Neural crest cell (in vitro differentiated cells): Measurements from ENCODE around the gene CPN2. TPM values are rescaled to one million over a fixed set of nuclear protein-coding genes. Genes with fewer than 3 reads are reported as not detected.

Experiments
- DNase-seq: peaks from one replicate; pipeline ENCODE4 v3.0.0; 2021; ENCODE audit warnings: low read depth, mixed read lengths, low spot score
- H3K27ac Mint-ChIP-seq: one replicate; pipeline ENCODE4 v1.8.0; 2021; ENCODE audit warnings: mild to moderate bottlenecking, mixed read lengths; ENCODE audit not compliant: unreplicated experiment
- H3K27me3 Mint-ChIP-seq: 2 replicates; pipeline ENCODE4 v1.8.0; 2021; ENCODE audit warnings: low read depth, mild to moderate bottlenecking, mixed read lengths
- H3K36me3 Mint-ChIP-seq: 2 replicates; pipeline ENCODE4 v1.8.0; 2021; ENCODE audit warnings: low read depth, mild to moderate bottlenecking, mixed read lengths
- H3K4me1 Mint-ChIP-seq: 2 replicates; pipeline ENCODE4 v1.8.0; 2021; ENCODE audit warnings: mixed read lengths
- H3K4me3 Mint-ChIP-seq: one replicate; pipeline ENCODE4 v1.8.0; 2021; ENCODE audit warnings: mild to moderate bottlenecking, mixed read lengths
- H3K9me3 Mint-ChIP-seq: 2 replicates; pipeline ENCODE4 v1.8.0; 2021; ENCODE audit warnings: mixed read lengths
- total RNA-seq: library from RNA; stranded (reverse); gene quantifications from 2 replicates; pipeline ENCODE4 v1.2.1, GENCODE V29; 2021
- TF ChIP-seq, protein P1 (sequence below): fragments of 200-600 bp; sonication (generic); conservative IDR thresholded peaks from 2 replicates; pipeline ENCODE4 v1.5.0; 2021; ENCODE audit warnings: antibody characterized with exemption, mild to moderate bottlenecking

The CPN2 gene
- total RNA-seq, 1 donor from 2014 or later = not detected

DNA sequence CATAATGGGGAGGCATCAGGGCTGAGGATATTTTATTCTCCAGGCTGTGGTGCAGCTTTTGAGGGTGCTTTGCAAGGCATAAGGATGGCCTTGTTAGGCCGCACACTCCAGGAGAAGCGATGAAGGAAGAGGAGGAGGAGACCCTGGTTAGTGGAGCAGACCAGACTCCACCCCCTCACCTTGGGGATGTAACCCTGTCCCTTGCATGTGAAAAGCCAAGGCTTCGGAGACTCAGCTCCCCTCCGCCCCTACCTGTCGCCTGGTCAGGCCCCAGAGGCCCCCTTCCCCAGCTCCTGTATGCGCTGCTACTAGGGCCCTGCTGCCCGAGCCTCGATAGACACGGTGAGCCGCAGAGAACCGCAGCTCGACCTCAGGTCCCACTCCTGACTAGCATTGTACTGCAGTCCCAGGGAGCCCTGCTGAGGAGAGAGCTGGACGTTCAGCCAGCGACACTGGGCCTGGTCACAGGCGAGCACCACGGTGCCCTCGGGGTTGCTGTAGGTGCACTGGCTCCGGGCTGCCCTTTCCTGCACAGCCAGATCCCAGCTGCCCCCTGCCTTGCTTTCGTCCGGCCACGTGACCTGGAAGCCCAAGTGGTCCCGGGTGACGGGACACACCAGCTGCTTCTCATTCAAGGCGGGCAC lies 10.2 kb downstream of the CPN2 start:
- Mint-ChIP-seq H3K4me1 (peaks cover 29% of the 10 kb centered on the region), H3K27me3 (peaks cover 48% of the 10 kb centered on the region), H3K4me3 (no peak overlapping the region), H3K9me3 (no peaks in the 10 kb centered on the region), H3K27ac (no peak overlapping the region), H3K36me3 (no peaks in the 10 kb centered on the region)
- TF ChIP-seq, protein P1, sequence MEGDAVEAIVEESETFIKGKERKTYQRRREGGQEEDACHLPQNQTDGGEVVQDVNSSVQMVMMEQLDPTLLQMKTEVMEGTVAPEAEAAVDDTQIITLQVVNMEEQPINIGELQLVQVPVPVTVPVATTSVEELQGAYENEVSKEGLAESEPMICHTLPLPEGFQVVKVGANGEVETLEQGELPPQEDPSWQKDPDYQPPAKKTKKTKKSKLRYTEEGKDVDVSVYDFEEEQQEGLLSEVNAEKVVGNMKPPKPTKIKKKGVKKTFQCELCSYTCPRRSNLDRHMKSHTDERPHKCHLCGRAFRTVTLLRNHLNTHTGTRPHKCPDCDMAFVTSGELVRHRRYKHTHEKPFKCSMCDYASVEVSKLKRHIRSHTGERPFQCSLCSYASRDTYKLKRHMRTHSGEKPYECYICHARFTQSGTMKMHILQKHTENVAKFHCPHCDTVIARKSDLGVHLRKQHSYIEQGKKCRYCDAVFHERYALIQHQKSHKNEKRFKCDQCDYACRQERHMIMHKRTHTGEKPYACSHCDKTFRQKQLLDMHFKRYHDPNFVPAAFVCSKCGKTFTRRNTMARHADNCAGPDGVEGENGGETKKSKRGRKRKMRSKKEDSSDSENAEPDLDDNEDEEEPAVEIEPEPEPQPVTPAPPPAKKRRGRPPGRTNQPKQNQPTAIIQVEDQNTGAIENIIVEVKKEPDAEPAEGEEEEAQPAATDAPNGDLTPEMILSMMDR = no peak
- no peak for DNase-seq

DNA sequence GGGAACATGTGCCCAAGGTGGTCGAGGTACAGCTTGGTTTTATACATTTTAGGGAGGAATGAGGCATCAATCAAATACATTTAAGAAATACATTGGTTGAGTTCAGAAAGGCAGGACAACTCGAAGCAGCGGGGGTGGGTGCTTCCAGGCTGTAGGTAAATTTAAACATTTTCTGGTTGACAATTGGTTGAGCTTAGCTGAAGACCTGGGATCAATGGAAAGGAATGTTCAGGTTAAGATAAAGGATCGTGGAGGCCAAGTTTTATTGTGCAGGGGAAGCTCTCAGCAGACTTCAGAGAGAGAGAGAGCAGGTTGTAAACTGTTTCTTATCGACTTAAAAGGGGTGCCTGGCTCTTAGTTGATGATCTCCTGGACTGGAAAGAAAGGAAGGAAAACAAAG lies 11.3 kb downstream of the CPN2 start:
- no peak for DNase-seq
- peaks cover 29% of the 10 kb centered on the region for H3K4me1 Mint-ChIP-seq
- no peak overlapping the region for H3K4me3 Mint-ChIP-seq

DNA sequence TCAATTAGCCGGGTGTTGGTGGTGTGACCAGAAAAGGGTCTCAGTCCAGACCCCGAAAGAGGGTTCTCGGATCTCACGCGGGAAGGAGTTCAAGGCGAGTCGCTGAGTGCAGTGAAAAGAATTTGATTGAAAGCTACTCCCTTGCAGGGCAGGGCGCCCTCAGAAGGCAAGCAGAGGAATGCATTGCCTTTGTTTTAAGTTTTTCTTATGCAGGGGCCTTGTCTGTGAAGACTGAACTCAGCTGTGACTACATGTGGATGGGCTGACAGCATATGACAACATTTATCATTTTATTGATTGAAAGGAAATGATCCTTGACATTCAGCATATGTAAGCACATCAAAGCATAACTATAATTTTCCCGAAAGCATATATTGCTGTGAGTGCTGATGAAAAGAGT lies 11.8 kb downstream of the CPN2 start:
- H3K4me1 Mint-ChIP-seq = peaks cover 29% of the 10 kb centered on the region
- H3K9me3 Mint-ChIP-seq = no peaks in the 10 kb centered on the region
- H3K27me3 Mint-ChIP-seq = peaks cover 52% of the 10 kb centered on the region
- H3K4me3 Mint-ChIP-seq = no peak overlapping the region
- H3K36me3 Mint-ChIP-seq = no peaks in the 10 kb centered on the region
- TF ChIP-seq, protein P1 = peak; percentile 40
- H3K27ac Mint-ChIP-seq = no peak overlapping the region
- DNase-seq = no peak

More for the DNA sequence above, 11.3 kb downstream of the CPN2 start:
- H3K27me3 Mint-ChIP-seq = peaks cover 52% of the 10 kb centered on the region
- TF ChIP-seq, protein P1 = no peak
- no peaks in the 10 kb centered on the region for H3K36me3 Mint-ChIP-seq
- H3K9me3 Mint-ChIP-seq = no peaks in the 10 kb centered on the region
- H3K27ac Mint-ChIP-seq = no peak overlapping the region

DNA sequence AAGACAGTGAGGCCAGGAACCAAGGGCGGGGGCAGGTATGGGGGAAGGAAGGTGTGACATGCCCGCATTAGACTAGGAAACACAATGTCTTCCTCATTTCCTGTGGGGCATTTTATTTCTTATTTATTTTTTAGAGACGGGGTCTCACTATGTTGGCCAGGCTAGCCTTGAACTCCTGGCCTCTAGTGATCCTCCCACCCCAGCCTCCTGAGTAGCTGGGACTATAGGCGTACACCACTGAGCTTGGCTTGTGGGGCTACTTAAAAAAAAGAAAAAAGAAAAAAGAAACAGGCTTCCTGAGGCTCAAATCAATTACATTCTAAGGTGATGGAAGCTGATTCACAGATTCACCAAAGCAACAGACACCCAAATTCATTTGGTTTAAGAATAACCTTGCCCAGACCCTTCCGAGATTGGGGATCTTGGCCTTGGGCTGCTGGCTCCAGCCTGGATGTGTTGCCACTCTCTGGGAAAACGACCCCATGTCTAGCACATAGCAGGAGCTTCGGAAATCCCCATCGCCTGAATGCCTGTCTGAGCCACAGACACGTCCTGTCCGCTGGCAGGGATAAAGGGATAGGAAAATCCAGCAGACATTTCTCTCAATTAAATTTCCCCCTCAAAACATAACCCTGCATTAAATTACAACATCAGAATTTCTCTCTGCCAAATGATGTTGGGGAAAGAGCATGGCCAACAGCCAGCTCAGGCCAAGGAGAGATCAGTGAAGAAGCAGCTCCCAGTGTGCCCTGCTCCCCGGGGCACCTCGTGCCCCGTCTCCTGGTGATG lies 13.0 kb downstream of the CPN2 start:
- no peak for DNase-seq
- no peak overlapping the region for H3K27ac Mint-ChIP-seq
- peaks cover 30% of the 10 kb centered on the region for H3K4me1 Mint-ChIP-seq
- H3K36me3 Mint-ChIP-seq = no peaks in the 10 kb centered on the region
- H3K27me3 Mint-ChIP-seq = peaks cover 52% of the 10 kb centered on the region
- H3K9me3 Mint-ChIP-seq = no peaks in the 10 kb centered on the region
- TF ChIP-seq, protein P1 = no peak
- H3K4me3 Mint-ChIP-seq = no peak overlapping the region

DNA sequence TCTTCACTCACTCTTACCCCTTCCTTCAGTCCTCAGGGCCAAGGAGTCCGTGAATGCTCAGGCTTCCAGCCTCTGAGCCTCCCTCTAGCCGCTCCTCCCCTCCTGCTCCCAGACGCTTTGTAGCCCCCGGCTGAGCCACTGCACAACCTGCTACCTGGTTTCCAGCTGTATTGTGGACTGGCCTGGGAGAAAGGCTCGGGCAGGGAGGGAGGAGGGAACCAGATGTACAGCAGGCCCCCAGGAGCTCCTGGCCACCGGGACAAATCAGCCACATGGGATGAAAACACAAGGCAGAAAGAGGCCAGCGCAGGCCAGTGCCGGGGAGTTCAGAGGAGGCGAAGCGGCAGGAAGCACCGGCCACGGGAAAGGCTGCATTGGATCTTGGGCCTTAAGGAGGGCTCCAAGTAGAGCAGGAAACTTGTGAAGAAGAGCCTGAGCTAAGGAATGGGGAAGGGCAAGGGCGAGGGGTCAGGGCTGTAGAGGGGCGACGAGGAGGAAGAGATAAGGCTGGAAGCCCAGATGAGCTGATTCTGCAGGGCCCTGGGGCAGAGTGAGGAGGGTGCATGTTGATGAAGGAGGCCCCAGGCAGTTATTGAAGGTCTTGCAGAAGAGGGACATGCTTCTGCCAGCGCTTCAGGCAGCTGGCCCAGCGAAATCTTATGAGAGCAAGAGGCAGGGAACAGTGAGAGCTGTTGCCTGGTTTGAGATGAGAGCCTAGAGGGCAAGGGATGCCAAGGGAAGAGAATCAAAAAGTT lies 14.3 kb downstream of the CPN2 start:
- peaks cover 60% of the 10 kb centered on the region for H3K27me3 Mint-ChIP-seq
- H3K36me3 Mint-ChIP-seq = no peaks in the 10 kb centered on the region
- peaks cover 36% of the 10 kb centered on the region for H3K4me1 Mint-ChIP-seq
- no peak overlapping the region for H3K4me3 Mint-ChIP-seq
- H3K27ac Mint-ChIP-seq = peak overlapping the region; percentile 57
- no peaks in the 10 kb centered on the region for H3K9me3 Mint-ChIP-seq
- no peak for DNase-seq
- TF ChIP-seq, protein P1 = no peak
